Mammary epithelial cell (primary cell): ENCODE results near the gene GAB2.

Source experiments
- CTCF ChIP-seq, 2 donors: IDR thresholded peaks in 1 of 2; conservative IDR thresholded peaks in 1 of 2; 2 replicates each; pipeline ENCODE4 v1.5.1; 2011 to 2012; ENCODE audit warnings: inconsistent platforms in 2 of 2, low read length in 2 of 2, mild to moderate bottlenecking in 2 of 2, control low read depth in 1 of 2, low read depth in 1 of 2; ENCODE audit not compliant: insufficient read depth in 1 of 2; ENCODE audit errors: extremely low read depth in 1 of 2
- EZH2 ChIP-seq: IDR thresholded peaks from 2 replicates; pipeline ENCODE4 v1.6.1; 2012; ENCODE audit warnings: low read length, inconsistent platforms, borderline replicate concordance

DNA sequence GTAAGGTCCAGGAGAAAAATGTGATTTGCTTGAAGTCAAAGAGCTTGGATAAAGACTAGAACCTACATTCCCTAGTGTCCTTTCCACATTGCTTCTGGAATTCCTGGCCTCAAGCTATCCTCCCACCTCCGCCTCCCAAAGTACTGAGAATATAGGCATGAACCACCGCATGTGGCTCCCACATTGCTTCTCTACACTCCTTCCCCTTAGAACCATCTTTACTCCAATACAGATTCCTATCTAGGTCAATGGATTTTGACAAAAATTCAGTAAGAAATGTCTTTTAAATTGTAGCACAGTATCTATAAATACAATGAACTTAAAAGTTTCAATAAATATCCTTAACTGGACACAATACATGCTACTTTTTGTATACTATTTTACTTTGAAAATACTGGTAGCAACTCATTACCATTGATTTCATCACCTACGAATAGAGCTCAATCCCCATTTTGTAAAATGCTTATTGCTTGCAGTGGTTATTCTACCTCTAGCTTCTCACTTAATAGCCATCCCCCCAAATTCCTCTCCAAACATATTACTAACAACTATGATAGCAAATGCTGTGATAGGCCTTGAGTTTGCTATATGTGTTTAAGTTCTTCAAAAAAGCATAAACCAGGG is 53.4 kb downstream of the GAB2 start:
- TF ChIP-seq CTCF (conservative IDR thresholded peaks at IDR 0.05 in 1 of 2, IDR thresholded peaks at IDR 0.05 in 1 of 2; ENCODE audit: extremely low read depth in 1 of 2, insufficient read depth in 1 of 2, low read depth in 1 of 2, low read length in 2 of 2), result no peak
- TF ChIP-seq EZH2, result no peak
